ENCODE results near the gene PODN. TPM values are rescaled to one million over a fixed set of nuclear protein-coding genes. Genes with fewer than 3 reads are reported as not detected.

Gene PODN
- total RNA-seq, 2 donors from 2014 or later, result 44.1 to 47.2 TPM

- Histone ChIP-seq H3K4me1 (peaks cover 0 to 37% of the 10 kb centered on the region in 2 donors), H3K27ac (peak overlapping the region; percentile 32 to 55), H3K4me3 (no peak overlapping the region), H3K27me3 (no peaks in the 10 kb centered on the region), H3K36me3 (no peaks in the 10 kb centered on the region), H3K9me3 (no peaks in the 10 kb centered on the region)
- no peak for TF ChIP-seq CTCF (IDR thresholded peaks at IDR 0.05)
- DNase-seq (ENCODE audit: low spot score), result no peak
Measured at GRCh38 chr1:53057127-53057526, 4.9 kb upstream of the PODN start.

- H3K4me1 ChIP-seq, result peaks cover 0 to 46% of the 10 kb centered on the region in 2 donors
- H3K27ac ChIP-seq, result peak overlapping the region; percentile 69 to 72
- no peaks in the 10 kb centered on the region for H3K36me3 ChIP-seq
- no peak for TF ChIP-seq CTCF (IDR thresholded peaks at IDR 0.05)
- peak; percentile 69 for DNase-seq (ENCODE audit: low spot score)
- no peak overlapping the region for H3K4me3 ChIP-seq
- no peaks in the 10 kb centered on the region for H3K9me3 ChIP-seq
- H3K27me3 ChIP-seq, result no peaks in the 10 kb centered on the region
Measured at GRCh38 chr1:53060579-53060978, 1.4 kb upstream of the PODN start.

- H3K9me3 ChIP-seq, result no peaks in the 10 kb centered on the region
- peaks cover 0 to 48% of the 10 kb centered on the region in 2 donors for H3K4me1 ChIP-seq
- H3K36me3 ChIP-seq, result no peaks in the 10 kb centered on the region
- peak; percentile 71 for DNase-seq (ENCODE audit: low spot score)
- no peaks in the 10 kb centered on the region for H3K27me3 ChIP-seq
- peak overlapping the region; percentile 69 to 72 for H3K27ac ChIP-seq
- H3K4me3 ChIP-seq, result peak overlapping the region; percentile 63 to 68
- no peak for TF ChIP-seq CTCF (IDR thresholded peaks at IDR 0.05)
Measured at GRCh38 chr1:53061123-53061858, 722 bp upstream of the PODN start.

GRCh38 chr1:53062708-53063591 is 937 bp downstream of the PODN start:
- Histone ChIP-seq H3K9me3 (no peaks in the 10 kb centered on the region), H3K27me3 (no peaks in the 10 kb centered on the region), H3K27ac (peak overlapping the region; percentile 69 to 72), H3K36me3 (no peaks in the 10 kb centered on the region), H3K4me3 (peak overlapping the region; percentile 63 to 68), H3K4me1 (peaks cover 0 to 48% of the 10 kb centered on the region in 2 donors)
- peak; percentile 58 for DNase-seq (ENCODE audit: low spot score)
- TF ChIP-seq CTCF (IDR thresholded peaks at IDR 0.05), result no peak

- TF ChIP-seq CTCF (IDR thresholded peaks at IDR 0.05), result no peak
Measured at GRCh38 chr1:53063744-53064515, 1.9 kb downstream of the PODN start.

More at GRCh38 chr1:53063744-53064515, 1.9 kb downstream of the PODN start:
- Histone ChIP-seq H3K27me3 (no peaks in the 10 kb centered on the region), H3K36me3 (no peaks in the 10 kb centered on the region), H3K27ac (peak overlapping the region in 1 of 2 donors; percentile 69), H3K4me3 (peak overlapping the region in 1 of 2 donors; percentile 68), H3K9me3 (no peaks in the 10 kb centered on the region), H3K4me1 (peaks cover 0 to 40% of the 10 kb centered on the region in 2 donors)
- DNase-seq (ENCODE audit: low spot score), result peak; percentile 50
